Keratinocyte (primary cell): ENCODE measurements around the gene PRUNE1.

ENCODE experiments used
- EZH2 ChIP-seq: IDR thresholded peaks from one replicate; pipeline ENCODE4 v1.6.1; 2012; ENCODE audit warnings: inconsistent platforms, mild to moderate bottlenecking, low read length, moderate library complexity
- TF ChIP-seq, protein P1 (sequence below), 3 experiments: IDR thresholded peaks in 1 of 3; conservative IDR thresholded peaks in 1 of 3; optimal IDR thresholded peaks in 1 of 3; 2 replicates in 2 of 3; 3 replicates in 1 of 3; pipeline versions ENCODE3 to v1.5.1; 2011; ENCODE audit warnings: low read length in 3 of 3, mild to moderate bottlenecking in 3 of 3, moderate library complexity in 2 of 3, control low read depth in 1 of 3, inconsistent platforms in 1 of 3; ENCODE audit not compliant: insufficient read depth in 2 of 3; ENCODE audit errors: extremely low read depth in 1 of 3

DNA sequence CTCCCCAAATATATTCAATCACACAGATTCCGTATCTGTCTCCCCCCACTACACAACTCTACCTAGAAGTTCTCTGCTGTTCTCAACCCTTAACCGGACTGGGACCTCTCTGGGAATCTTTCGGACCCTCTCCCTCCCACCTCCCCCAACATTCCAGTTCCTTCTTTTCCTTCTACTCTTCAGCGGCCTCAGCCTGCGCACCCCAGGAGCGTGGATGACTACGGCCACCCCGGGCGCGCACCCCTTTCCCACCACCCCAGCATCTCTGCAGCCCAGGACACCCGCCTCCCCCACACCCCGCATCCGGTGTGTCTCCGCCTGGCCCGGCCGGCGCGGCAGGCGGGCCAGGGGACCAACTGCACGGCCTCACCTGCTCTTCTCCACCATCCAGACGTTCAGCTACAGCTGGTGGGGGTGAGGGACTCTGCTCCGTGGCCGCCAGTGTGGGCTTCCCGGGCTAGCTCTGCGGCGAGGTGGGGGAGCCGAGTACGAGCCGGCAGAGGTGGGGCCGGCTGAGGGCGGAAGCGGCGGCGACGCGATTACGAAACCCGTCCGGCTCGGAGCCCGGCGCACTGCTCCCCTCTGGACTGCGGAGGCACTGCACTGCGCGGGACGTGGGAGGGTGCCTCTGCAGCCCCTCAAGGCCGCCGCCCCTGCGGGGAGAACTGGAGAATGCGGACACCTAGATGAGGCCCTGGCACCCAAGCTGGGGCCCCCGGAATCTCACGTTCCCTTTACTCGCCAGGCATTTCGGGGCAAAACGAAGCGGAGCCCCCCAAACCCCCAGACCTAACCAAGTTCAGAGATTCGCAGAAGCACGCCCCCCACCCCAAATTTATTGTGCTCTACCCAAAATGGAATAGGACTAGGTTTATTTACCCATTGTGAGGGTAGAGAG lies 51.1 kb downstream of the PRUNE1 start, which contains the start of gene CDC42SE1:
- TF ChIP-seq, protein P1, sequence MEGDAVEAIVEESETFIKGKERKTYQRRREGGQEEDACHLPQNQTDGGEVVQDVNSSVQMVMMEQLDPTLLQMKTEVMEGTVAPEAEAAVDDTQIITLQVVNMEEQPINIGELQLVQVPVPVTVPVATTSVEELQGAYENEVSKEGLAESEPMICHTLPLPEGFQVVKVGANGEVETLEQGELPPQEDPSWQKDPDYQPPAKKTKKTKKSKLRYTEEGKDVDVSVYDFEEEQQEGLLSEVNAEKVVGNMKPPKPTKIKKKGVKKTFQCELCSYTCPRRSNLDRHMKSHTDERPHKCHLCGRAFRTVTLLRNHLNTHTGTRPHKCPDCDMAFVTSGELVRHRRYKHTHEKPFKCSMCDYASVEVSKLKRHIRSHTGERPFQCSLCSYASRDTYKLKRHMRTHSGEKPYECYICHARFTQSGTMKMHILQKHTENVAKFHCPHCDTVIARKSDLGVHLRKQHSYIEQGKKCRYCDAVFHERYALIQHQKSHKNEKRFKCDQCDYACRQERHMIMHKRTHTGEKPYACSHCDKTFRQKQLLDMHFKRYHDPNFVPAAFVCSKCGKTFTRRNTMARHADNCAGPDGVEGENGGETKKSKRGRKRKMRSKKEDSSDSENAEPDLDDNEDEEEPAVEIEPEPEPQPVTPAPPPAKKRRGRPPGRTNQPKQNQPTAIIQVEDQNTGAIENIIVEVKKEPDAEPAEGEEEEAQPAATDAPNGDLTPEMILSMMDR (optimal IDR thresholded peaks at IDR 0.05 in 1 of 3, IDR thresholded peaks at IDR 0.05 in 1 of 3, conservative IDR thresholded peaks at IDR 0.05 in 1 of 3; ENCODE audit: extremely low read depth in 1 of 3, insufficient read depth in 2 of 3, low read length in 3 of 3) = peak; percentile 68 to 92 (median 91)
- TF ChIP-seq EZH2 = no peak
